Measurements from ENCODE around the gene CCDC88B. TPM values are rescaled to one million over a fixed set of nuclear protein-coding genes. Genes with fewer than 3 reads are reported as not detected.

Gene CCDC88B
- total and polyA plus RNA-seq, 9 of the 15 experiments (the other 6 are each of a cell fraction or from before 2014, with no cell fraction given), result 0.13 to 18.1 (median 7.9) TPM

DNA sequence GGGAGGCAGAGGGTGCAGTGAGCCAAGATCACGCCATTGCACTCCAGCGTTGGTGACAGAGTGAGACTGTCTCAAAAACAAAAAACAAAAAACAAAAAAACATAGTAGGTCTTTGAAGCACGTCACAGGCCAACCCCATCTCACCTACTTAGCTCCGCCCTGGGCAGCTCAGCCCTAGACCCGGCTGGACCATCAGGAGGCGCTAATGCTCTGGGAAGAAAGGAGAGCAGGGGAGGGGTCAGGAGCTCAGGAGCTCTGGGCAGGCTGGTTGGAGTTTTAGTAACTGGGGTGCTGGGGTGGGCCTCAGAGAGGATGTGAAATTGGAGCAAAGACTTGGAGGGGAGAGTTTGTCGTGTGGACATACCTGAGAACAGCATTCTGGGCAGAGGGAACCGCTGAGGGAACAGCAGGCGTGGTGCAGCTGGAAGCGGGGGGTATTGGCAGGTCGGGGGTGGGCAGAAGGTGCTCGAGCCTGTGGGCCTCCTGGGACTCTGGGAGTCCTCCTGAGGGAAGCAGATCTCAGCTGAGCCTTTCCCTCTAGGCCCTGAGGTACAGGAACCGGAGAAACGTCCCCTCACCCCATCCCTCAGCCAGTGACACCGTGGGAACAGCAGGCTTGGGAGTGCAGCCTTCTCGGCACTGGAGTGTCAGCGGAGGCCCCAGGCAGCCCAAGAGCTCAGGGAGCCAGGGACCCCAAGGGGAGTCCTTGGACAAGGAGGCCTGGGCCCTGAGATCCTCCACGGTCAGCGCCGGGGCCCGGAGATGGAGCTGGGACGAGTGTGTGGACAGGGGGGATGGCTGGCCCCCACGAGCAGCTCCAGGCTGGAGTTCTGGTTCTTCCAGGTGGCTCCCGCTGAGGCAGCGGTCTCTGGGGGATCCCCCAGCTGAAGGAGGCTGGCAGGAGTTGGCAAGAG, 16.8 kb downstream of the CCDC88B start (continued):
- TF ChIP-seq, protein P1, sequence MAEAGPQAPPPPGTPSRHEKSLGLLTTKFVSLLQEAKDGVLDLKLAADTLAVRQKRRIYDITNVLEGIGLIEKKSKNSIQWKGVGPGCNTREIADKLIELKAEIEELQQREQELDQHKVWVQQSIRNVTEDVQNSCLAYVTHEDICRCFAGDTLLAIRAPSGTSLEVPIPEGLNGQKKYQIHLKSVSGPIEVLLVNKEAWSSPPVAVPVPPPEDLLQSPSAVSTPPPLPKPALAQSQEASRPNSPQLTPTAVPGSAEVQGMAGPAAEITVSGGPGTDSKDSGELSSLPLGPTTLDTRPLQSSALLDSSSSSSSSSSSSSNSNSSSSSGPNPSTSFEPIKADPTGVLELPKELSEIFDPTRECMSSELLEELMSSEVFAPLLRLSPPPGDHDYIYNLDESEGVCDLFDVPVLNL (CRISPR knock-in tag; IDR thresholded peaks at IDR 0.05; ENCODE audit: low read depth), result no peak
- no peak for TF ChIP-seq ZNF277 (CRISPR knock-in tag; IDR thresholded peaks at IDR 0.05; ENCODE audit: borderline replicate concordance)
- TF ChIP-seq ASH1L (IDR thresholded peaks at IDR 0.05; ENCODE audit: borderline replicate concordance, low read depth, partially characterized antibody), result no peak
- TF ChIP-seq DMBX1 (CRISPR knock-in tag; IDR thresholded peaks at IDR 0.05; ENCODE audit: borderline replicate concordance), result no peak
- TF ChIP-seq PURB (CRISPR knock-in tag; IDR thresholded peaks at IDR 0.05; ENCODE audit: low read depth), result no peak
- TF ChIP-seq NR2C2 (CRISPR knock-in tag; IDR thresholded peaks at IDR 0.05), result no peak
- no peak for TF ChIP-seq NR2C2 (tag; IDR thresholded peaks at IDR 0.05)
- TF ChIP-seq, protein P2, sequence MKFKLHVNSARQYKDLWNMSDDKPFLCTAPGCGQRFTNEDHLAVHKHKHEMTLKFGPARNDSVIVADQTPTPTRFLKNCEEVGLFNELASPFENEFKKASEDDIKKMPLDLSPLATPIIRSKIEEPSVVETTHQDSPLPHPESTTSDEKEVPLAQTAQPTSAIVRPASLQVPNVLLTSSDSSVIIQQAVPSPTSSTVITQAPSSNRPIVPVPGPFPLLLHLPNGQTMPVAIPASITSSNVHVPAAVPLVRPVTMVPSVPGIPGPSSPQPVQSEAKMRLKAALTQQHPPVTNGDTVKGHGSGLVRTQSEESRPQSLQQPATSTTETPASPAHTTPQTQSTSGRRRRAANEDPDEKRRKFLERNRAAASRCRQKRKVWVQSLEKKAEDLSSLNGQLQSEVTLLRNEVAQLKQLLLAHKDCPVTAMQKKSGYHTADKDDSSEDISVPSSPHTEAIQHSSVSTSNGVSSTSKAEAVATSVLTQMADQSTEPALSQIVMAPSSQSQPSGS (CRISPR knock-in tag; IDR thresholded peaks at IDR 0.05), result no peak
- no peak for TF ChIP-seq KLF6 (CRISPR knock-in tag; IDR thresholded peaks at IDR 0.05; ENCODE audit: borderline replicate concordance)
- TF ChIP-seq OTX1 (CRISPR knock-in tag; IDR thresholded peaks at IDR 0.05), result no peak; the same call in 1 of the 2 replicates
- TF ChIP-seq NR2C1 (IDR thresholded peaks at IDR 0.05), result no peak
- TF ChIP-seq NR2C1 (tag; IDR thresholded peaks at IDR 0.05), result no peak
- no peak for TF ChIP-seq ELF1 (tag; IDR thresholded peaks at IDR 0.05)
- no peak for TF ChIP-seq NONO (IDR thresholded peaks at IDR 0.05; ENCODE audit: low read depth in 2 of 2, low read length in 1 of 2)
- TF ChIP-seq RREB1 (CRISPR knock-in tag; IDR thresholded peaks at IDR 0.05), result no peak
- no peak for TF ChIP-seq TAF15 (IDR thresholded peaks at IDR 0.05; ENCODE audit: low read depth, low read length)
